ENCODE data around the gene FXYD7.

DNA sequence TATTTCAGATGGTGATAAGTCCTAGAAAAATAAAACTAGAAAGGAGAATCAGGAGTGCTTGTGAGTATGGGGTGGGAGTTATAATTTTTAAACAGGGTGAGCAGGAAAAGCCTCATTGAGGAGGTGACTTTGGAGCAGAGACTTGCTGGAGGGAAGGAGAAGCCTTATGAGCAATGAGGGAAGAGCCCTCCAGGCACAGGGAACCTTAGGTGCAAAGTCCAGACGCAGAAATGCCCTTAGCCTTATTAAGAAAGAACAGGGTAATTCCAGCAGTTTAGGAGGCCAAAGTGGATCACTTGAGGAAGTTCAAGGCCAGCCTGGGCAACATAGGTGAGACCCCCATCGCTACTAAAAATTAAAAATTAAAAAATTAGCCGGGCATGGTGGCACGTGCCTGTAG lies 48.4 kb upstream of the FXYD7 start:
- TF ChIP-seq, protein P1, sequence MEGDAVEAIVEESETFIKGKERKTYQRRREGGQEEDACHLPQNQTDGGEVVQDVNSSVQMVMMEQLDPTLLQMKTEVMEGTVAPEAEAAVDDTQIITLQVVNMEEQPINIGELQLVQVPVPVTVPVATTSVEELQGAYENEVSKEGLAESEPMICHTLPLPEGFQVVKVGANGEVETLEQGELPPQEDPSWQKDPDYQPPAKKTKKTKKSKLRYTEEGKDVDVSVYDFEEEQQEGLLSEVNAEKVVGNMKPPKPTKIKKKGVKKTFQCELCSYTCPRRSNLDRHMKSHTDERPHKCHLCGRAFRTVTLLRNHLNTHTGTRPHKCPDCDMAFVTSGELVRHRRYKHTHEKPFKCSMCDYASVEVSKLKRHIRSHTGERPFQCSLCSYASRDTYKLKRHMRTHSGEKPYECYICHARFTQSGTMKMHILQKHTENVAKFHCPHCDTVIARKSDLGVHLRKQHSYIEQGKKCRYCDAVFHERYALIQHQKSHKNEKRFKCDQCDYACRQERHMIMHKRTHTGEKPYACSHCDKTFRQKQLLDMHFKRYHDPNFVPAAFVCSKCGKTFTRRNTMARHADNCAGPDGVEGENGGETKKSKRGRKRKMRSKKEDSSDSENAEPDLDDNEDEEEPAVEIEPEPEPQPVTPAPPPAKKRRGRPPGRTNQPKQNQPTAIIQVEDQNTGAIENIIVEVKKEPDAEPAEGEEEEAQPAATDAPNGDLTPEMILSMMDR (optimal IDR thresholded peaks at IDR 0.05 in 1 of 3, IDR thresholded peaks at IDR 0.05 in 1 of 3, conservative IDR thresholded peaks at IDR 0.05 in 1 of 3; ENCODE audit: extremely low read depth in 1 of 3, insufficient read depth in 2 of 3, low read length in 3 of 3): no peak
- TF ChIP-seq EZH2 (IDR thresholded peaks at IDR 0.05; ENCODE audit: low read length): no peak
